ENCODE measurements around the gene HLF. TPM values are rescaled to one million over a fixed set of nuclear protein-coding genes. Genes with fewer than 3 reads are reported as not detected.

HLF gene
- total and polyA plus RNA-seq, 2 of the 4 experiments (the other 2 are of a cell fraction) = 0.18 TPM; not detected in 1

DNA sequence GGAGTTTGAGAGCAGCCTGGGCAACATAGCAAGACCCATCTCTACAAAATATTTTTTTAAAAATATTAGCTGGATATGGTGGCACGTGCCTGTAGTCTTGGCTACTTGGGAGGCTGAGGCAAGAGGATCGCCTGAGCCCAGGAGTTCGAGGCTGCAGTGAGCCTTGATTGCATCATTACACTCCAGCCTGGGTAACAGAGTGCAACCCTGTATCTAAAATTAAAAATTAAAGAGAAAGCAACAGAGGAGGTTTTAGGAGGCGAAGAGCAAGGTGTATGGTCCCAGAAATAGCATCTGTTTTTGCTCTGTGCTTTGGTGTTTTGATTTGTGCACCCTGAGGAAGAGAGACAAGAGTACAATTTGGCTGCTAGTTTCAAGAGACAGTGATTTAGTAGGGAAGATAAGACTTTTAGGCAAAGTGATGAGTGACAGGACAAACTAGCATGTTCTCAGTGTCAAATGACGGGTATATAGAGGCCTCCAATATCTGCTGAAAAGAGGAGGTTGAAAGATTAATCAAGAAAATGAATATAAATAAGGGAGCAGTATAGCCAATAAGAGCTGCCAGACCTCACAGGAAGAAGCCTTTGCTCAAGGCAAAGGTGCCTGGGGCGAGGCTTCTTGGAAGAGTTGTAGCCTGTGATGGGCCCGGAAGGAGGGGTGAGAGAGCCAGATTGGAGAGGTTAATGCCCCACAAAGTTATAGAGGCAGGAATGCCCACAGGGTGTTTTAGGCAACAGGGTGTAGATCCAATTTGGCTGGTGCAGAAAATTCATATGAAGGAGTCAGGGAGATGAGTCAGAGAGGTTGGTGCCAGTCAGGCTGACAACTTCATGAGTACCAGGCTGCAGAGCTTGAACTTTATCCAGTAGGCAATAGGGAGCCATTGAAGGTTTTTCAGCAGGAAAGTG is 11.4 kb downstream of the HLF start (continued):
- TF ChIP-seq SMC3 (IDR thresholded peaks at IDR 0.05; ENCODE audit: low read depth, low read length) (no peak), MXI1 (IDR thresholded peaks at IDR 0.05; ENCODE audit: borderline replicate concordance, low read depth, low read length) (no peak), CEBPB (IDR thresholded peaks at IDR 0.05; ENCODE audit: low read depth, low read length) (no peak), RCOR1 (IDR thresholded peaks at IDR 0.05; ENCODE audit: insufficient replicate concordance, low read length) (no peak), POLR2A (IDR thresholded peaks at IDR 0.05; ENCODE audit: low read depth, low read length) (no peak), RFX5 (IDR thresholded peaks at IDR 0.05; ENCODE audit: low read depth, low read length) (no peak), MAZ (IDR thresholded peaks at IDR 0.05; ENCODE audit: borderline replicate concordance, low read depth, low read length) (no peak)

Measured in IMR-90 (cell line).